GM12878 (cell line): ENCODE data around the gene ZFR. TPM values are rescaled to one million over a fixed set of nuclear protein-coding genes. Genes with fewer than 3 reads are reported as not detected.

Source experiments
- ATAC-seq: fragments of 200-7000 bp; cut with Tn5 transposase; 3 replicates; pipeline ENCODE4 v1.9.1; 2020; ENCODE audit warnings: mild to moderate bottlenecking, moderate library complexity
- BruUV-seq: library from RNA; stranded (reverse); fragments of 400-500 nt; replicated peaks from 2 replicates; lab custom pipeline; 2021; lab: Mats Ljungman, UMichigan
- CTCF ChIA-PET: fragments of 300-600 bp; sonication (Branson Sonifier 250); formaldehyde crosslinking; extraction: SDS; loops from one replicate; lab custom pipeline; 2021; ENCODE audit warnings: inconsistent platforms; lab: Yijun Ruan, JAX
- POLR2A ChIA-PET: fragments of 350-600 bp; formaldehyde crosslinking; extraction: SDS; loops from one replicate; lab custom pipeline; 2021; ENCODE audit warnings: inconsistent platforms; lab: Charles Lee
- RAD21 ChIA-PET: fragments of 300-600 bp; sonication (Branson Sonifier 250); formaldehyde crosslinking; loops from one replicate; lab custom pipeline; 2023; ENCODE audit warnings: antibody characterized with exemption; ENCODE audit not compliant: unreplicated experiment; lab: Charles Lee
- SMC1A ChIA-PET: fragments of 300-600 bp; sonication (Branson Sonifier 250); formaldehyde crosslinking; loops from one replicate; lab custom pipeline; 2023; ENCODE audit not compliant: unreplicated experiment, uncharacterized antibody; lab: Charles Lee
- DNase-seq: peaks from one replicate; pipeline ENCODE4 v3.0.0-alpha.2; 2011; ENCODE audit warnings: low read depth, low spot score
- FAIRE-seq: peaks from 3 replicates; lab custom pipeline; 2011; peaks lifted over from hg19 to GRCh38; lab: Jason Lieb, UNC
- H2AFZ ChIP-seq: 2 replicates; pipeline ENCODE4 v1.6.0; 2011; ENCODE audit warnings: low read depth, low read length, control low read depth; ENCODE audit not compliant: control insufficient read depth
- H3K27ac ChIP-seq: 2 replicates; pipeline ENCODE4 v1.5.1; 2011; ENCODE audit warnings: control low read depth; ENCODE audit not compliant: control insufficient read depth, insufficient read depth
- H3K27me3 ChIP-seq, 2 experiments: replicated peaks in 1 of 2; 2 replicates each; pipeline versions ENCODE4 v1.6.0 to v1.6.1; 2011; ENCODE audit warnings: low read length in 1 of 2; ENCODE audit not compliant: control insufficient read depth in 2 of 2, insufficient read depth in 2 of 2
- H3K36me3 ChIP-seq, 2 experiments: 2 replicates each; pipeline ENCODE4 v1.5.1; 2011; ENCODE audit warnings: low read length in 1 of 2; ENCODE audit not compliant: control insufficient read depth in 2 of 2, insufficient read depth in 2 of 2
- H3K4me1 ChIP-seq: 2 replicates; pipeline ENCODE4 v1.6.1; 2011; ENCODE audit warnings: mild to moderate bottlenecking, low read length, moderate library complexity, mixed read lengths; ENCODE audit not compliant: control insufficient read depth, insufficient read depth
- H3K4me2 ChIP-seq: 2 replicates; pipeline ENCODE4 v1.6.0; 2011; ENCODE audit warnings: control low read depth; ENCODE audit not compliant: control insufficient read depth, insufficient read depth
- H3K4me3 ChIP-seq: fragments of 200-600 bp; sonication (generic); 2 replicates; pipeline ENCODE4 v1.5.1; 2016
- H3K79me2 ChIP-seq: 2 replicates; pipeline ENCODE4 v1.6.0; 2011; ENCODE audit warnings: low read length; ENCODE audit not compliant: control insufficient read depth, insufficient read depth
- H3K9ac ChIP-seq: 2 replicates; pipeline ENCODE4 v1.8.0; 2011; ENCODE audit warnings: low read length, control low read depth, mixed read lengths; ENCODE audit not compliant: control insufficient read depth, insufficient read depth
- H3K9me3 ChIP-seq: replicated peaks from 3 replicates; pipeline ENCODE4 v1.5.1; 2011; ENCODE audit warnings: mild to moderate bottlenecking, low read length; ENCODE audit not compliant: control insufficient read depth, insufficient read depth
- H4K20me1 ChIP-seq: 2 replicates; pipeline ENCODE4 v1.6.0; 2011; ENCODE audit not compliant: control insufficient read depth, insufficient read depth
- EGR1 ChIP-seq, 2 experiments: IDR thresholded peaks; 1 replicate in 1 of 2; 2 replicates in 1 of 2; pipeline ENCODE4 v1.6.1; 2011 to 2012; ENCODE audit warnings: low read depth in 2 of 2, low read length in 2 of 2, borderline replicate concordance in 1 of 2, mild to moderate bottlenecking in 1 of 2, moderate library complexity in 1 of 2
- GABPA ChIP-seq: IDR thresholded peaks from 2 replicates; pipeline ENCODE4 v1.6.1; 2014; ENCODE audit warnings: antibody characterized with exemption, low read depth, mild to moderate bottlenecking, inconsistent platforms
- HSF1 ChIP-seq: fragments of 150-350 bp; IDR thresholded peaks from 2 replicates; pipeline ENCODE4 v1.6.1; 2014; ENCODE audit warnings: mild to moderate bottlenecking, low read depth, low read length
- IKZF2 ChIP-seq, 2 experiments: fragments of 450-650 bp; IDR thresholded peaks; 2 replicates each; pipeline ENCODE4 v1.6.1; 2017; ENCODE audit warnings: mild to moderate bottlenecking in 2 of 2, moderate library complexity in 2 of 2
- IRF4 ChIP-seq: IDR thresholded peaks from 2 replicates; pipeline ENCODE4 v1.6.1; 2011; ENCODE audit warnings: low read depth, low read length
- LARP7 ChIP-seq: fragments of 450-650 bp; IDR thresholded peaks from 2 replicates; pipeline ENCODE4 v1.6.1; 2017; ENCODE audit warnings: mild to moderate bottlenecking
- MYC ChIP-seq: IDR thresholded peaks from 2 replicates; pipeline ENCODE4 v1.6.1; 2011; ENCODE audit warnings: mild to moderate bottlenecking, low read length, moderate library complexity, inconsistent platforms; ENCODE audit not compliant: insufficient read depth, insufficient replicate concordance, insufficient read length, severe bottlenecking
- NR2C1 ChIP-seq: fragments of 450-650 bp; IDR thresholded peaks from 2 replicates; pipeline ENCODE4 v1.6.1; 2017; ENCODE audit warnings: antibody characterized with exemption, mild to moderate bottlenecking, moderate library complexity
- POLR2A ChIP-seq: IDR thresholded peaks from 2 replicates; pipeline ENCODE4 v1.6.1; 2011; ENCODE audit warnings: low read depth, mild to moderate bottlenecking, low read length
- POU2F2 ChIP-seq: IDR thresholded peaks from 3 replicates; pipeline ENCODE4 v1.6.1; 2011; ENCODE audit warnings: low read depth, mild to moderate bottlenecking, low read length, borderline replicate concordance
- PRDM15 ChIP-seq: fragments of 450-650 bp; formaldehyde crosslinking; IDR thresholded peaks from 2 replicates; pipeline ENCODE4 v1.4.0; 2020; ENCODE audit warnings: mild to moderate bottlenecking, moderate library complexity
- RCOR1 ChIP-seq: conservative IDR thresholded peaks from 2 replicates; pipeline ENCODE4 v1.6.1; 2012; ENCODE audit warnings: low read depth, low read length, improper control_type of control experiment
- SREBF2 ChIP-seq: IDR thresholded peaks from 2 replicates; pipeline ENCODE4 v1.6.1; 2012; ENCODE audit warnings: mild to moderate bottlenecking, low read length
- SUPT20H ChIP-seq: IDR thresholded peaks from 2 replicates; pipeline ENCODE4 v1.6.1; 2011; ENCODE audit warnings: low read depth, mild to moderate bottlenecking, low read length, moderate library complexity, borderline replicate concordance; ENCODE audit not compliant: control insufficient read depth
- TCF12 ChIP-seq: IDR thresholded peaks from 2 replicates; pipeline ENCODE4 v1.6.1; 2011; ENCODE audit warnings: low read depth, mild to moderate bottlenecking, low read length
- WRNIP1 ChIP-seq: IDR thresholded peaks from 2 replicates; pipeline ENCODE4 v1.6.1; 2011; ENCODE audit warnings: low read depth, low read length, improper control_type of control experiment, borderline replicate concordance
- YY1 ChIP-seq: IDR thresholded peaks from 2 replicates; pipeline ENCODE4 v1.6.1; 2011; ENCODE audit warnings: low read depth, mild to moderate bottlenecking, low read length
- WGBS: methylation state at CpG from one replicate; pipeline ENCODE4 v1.1.6; 2016; ENCODE audit warnings: low lambda C conversion rate; ENCODE audit not compliant: insufficient replicate concordance, insufficient coverage; ENCODE audit errors: missing lambda C conversion rate; 5-methylcytosine and 5-hydroxymethylcytosine counted together
- in situ Hi-C: fragments of 300-500 bp; cut with MboI; formaldehyde crosslinking; loops from 9 replicates; pipeline ENCODE4 v1.14.3; 2018; ENCODE audit warnings: mixed read lengths
- intact Hi-C: fragments of 100-400 bp; cut with micrococcal nuclease; formaldehyde crosslinking; loops from one replicate; pipeline ENCODE4 v1.14.2; 2022; ENCODE audit not compliant: unreplicated experiment
- polyA plus RNA-seq, 11 experiments: library from polyadenylated mRNA; depleted of rRNA in 4 of 11; unstranded in 6 of 11; stranded (reverse) in 5 of 11; fragments of >200 nt; fragmentation: Nextera tagmentation in 4 of 11; fragmentation: Illumina TruSeq in 1 of 11; extraction: Ambion mirVana in 4 of 11; extraction: Trizol in 1 of 11; gene quantifications; 1 replicate in 1 of 11; 2 replicates in 10 of 11; pipeline versions ENCODE4 v1.2.1 to v1.2.3, GENCODE V29; 2011 to 2016; ENCODE audit warnings: inconsistent platforms in 2 of 11, missing spikeins in 2 of 11, low read depth in 1 of 11
- total RNA-seq, 4 experiments: library from RNA; depleted of rRNA in 3 of 4; stranded (reverse); fragments of >200 nt in 3 of 4; fragmentation: Illumina TruSeq in 1 of 4; extraction: Trizol in 1 of 4; gene quantifications; 2 replicates each; pipeline versions ENCODE4 v1.2.1 to v1.2.3, GENCODE V29; 2013 to 2021

ZFR gene
- total and polyA plus RNA-seq, 10 of the 15 experiments (the other 5 are each of a cell fraction or from before 2014, with no cell fraction given), result 33.7 to 90.6 (median 72.9) TPM

- TF ChIP-seq EGR1 (IDR thresholded peaks at IDR 0.05; ENCODE audit: borderline replicate concordance in 1 of 2, low read depth in 2 of 2, low read length in 2 of 2) (peak in 1 of 2 experiments; percentile 51; a peak in 2 of 3 replicates), LARP7 (peak; percentile 20; the same call in 1 of the 2 replicates), IKZF2 (IDR thresholded peaks at IDR 0.05) (0 out of 4 replicates have a peak, but pooled peaks have one; percentile 13 to 24), MYC (no peak), TCF12 (no peak), POLR2A (peak; percentile 38; the same call in 1 of the 2 replicates), YY1 (peak; percentile 86), POU2F2 (0 out of 3 replicates have a peak, but pooled peaks have one; percentile 12), IRF4 (0 out of 2 replicates have a peak, but pooled peaks have one; percentile 21), WRNIP1 (no peak; the same call in 1 of the 2 replicates), SREBF2 (no peak)
These were observed 754 bp downstream of the ZFR start (continued) for GRCh38 chr5:32443541-32444430.

GRCh38 chr5:32443145-32443540 is 1.4 kb downstream of the ZFR start:
- peaks cover 14% of the 10 kb centered on the region for H3K4me1 ChIP-seq
- H3K4me3 ChIP-seq, result peak overlapping the region; percentile 82
- no peak for TF ChIP-seq RCOR1
- no peak for TF ChIP-seq PRDM15
- peak; percentile 37; the same call in 1 of the 2 replicates for TF ChIP-seq NR2C1
- no peak for TF ChIP-seq SREBF2
- TF ChIP-seq GABPA, result peak; percentile 47; the same call in 1 of the 2 replicates
- TF ChIP-seq SUPT20H, result no peak
- no peak for TF ChIP-seq HSF1

More at GRCh38 chr5:32443145-32443540, 1.4 kb downstream of the ZFR start:
- Histone ChIP-seq H3K27me3 (no peaks in the 10 kb centered on the region; a peak in 1 of 4 replicates), H3K27ac (peak overlapping the region; percentile 75), H3K9ac (peak overlapping the region; percentile 83), H4K20me1 (0 out of 2 replicates have a peak, but pooled peaks cover 3% of the 10 kb centered on the region), H3K4me2 (peak overlapping the region; percentile 93), H3K79me2 (peaks cover 60% of the 10 kb centered on the region), H2AFZ (peak overlapping the region; percentile 37; the same call in 1 of the 2 replicates), H3K9me3 (no peaks in the 10 kb centered on the region; the same call in 2 of the 3 replicates), H3K36me3 (no peaks in the 10 kb centered on the region)
- ChIA-PET RAD21 (interaction anchor here (1.1 kb wide), 1 partner anchor 147 kb away, joined by 6 read pairs; no protein-coding TSS in a partner anchor), POLR2A (no interaction called here), SMC1A (interaction anchor here (0.6 to 0.8 kb wide), 2 partner anchors 13 to 141 kb away, joined by 3 to 5 read pairs; no protein-coding TSS in a partner anchor), CTCF (no interaction called here)
- in situ Hi-C loops (no loop called here), intact Hi-C loops (loop anchor here (5.0 kb wide), 2 partner anchors 154 to 271 kb away; partner anchors contain the start of gene GOLPH3)
- under 1% methylated on average over 7 of the region's 7 CpGs for WGBS
- DNase-seq (peak; percentile 31), FAIRE-seq (no peak), ATAC-seq (peak; percentile 39)
- BruUV-seq, result TSS peak; percentile 66
